ENCODE measurements around the gene TAT. TPM values are rescaled to one million over a fixed set of nuclear protein-coding genes. Genes with fewer than 3 reads are reported as not detected.

TAT gene
- total and polyA plus RNA-seq, 10 of the 15 experiments (the other 5 are each of a cell fraction or from before 2014, with no cell fraction given): 0.01 to 0.44 (median 0.09) TPM; not detected in 4

DNA sequence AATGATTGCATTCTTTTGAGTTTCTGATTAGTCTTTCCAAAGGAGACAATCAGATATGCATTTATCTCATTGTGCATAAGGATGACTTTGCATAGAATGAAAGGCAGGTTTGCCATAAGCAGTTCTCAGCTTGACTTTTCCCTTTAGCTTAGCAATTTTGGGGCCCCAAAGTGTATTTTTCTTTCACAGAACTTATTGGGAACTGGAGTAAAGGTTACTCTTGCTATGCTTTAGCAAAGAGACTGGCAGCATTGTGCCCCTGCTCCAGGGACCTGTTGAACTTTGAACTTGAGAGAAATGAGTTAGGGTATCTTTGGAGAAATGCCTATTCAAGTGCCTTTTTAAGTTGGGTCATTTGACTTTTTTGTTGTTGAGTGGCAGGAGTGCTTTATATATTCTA, 17.0 kb downstream of the TAT start:
- ChIA-PET RAD21 (ENCODE audit: unreplicated experiment) (interaction anchor here (0.5 kb wide), 1 partner anchor 49 kb away, joined by 5 read pairs; no protein-coding TSS in a partner anchor), SMC1A (ENCODE audit: uncharacterized antibody, unreplicated experiment) (no interaction called here), POLR2A (no interaction called here), CTCF (no interaction called here)
- H3K9me3 ChIP-seq (replicated peaks; ENCODE audit: control insufficient read depth, insufficient read depth, low read length): peaks cover 2% of the 10 kb centered on the region; the same call in 2 of the 3 replicates
- in situ Hi-C loops (cut with MboI) (no loop called here), intact Hi-C loops (cut with micrococcal nuclease; ENCODE audit: unreplicated experiment) (loop anchor here (10.0 kb wide), 1 partner anchor 325 kb away; the partner anchor contains the start of gene ZNF821)
- H3K9ac ChIP-seq (ENCODE audit: control insufficient read depth, insufficient read depth, low read length): no peak overlapping the region
- no peaks in the 10 kb centered on the region for H3K4me1 ChIP-seq (ENCODE audit: control insufficient read depth, insufficient read depth, low read length)
- H2AFZ ChIP-seq (ENCODE audit: control insufficient read depth, low read depth, low read length): no peak overlapping the region
- ATAC-seq: no peak
- DNase-seq (ENCODE audit: low read depth, low spot score): no peak
- no peak overlapping the region for H3K27ac ChIP-seq (ENCODE audit: control insufficient read depth, insufficient read depth)
- H3K27me3 ChIP-seq (replicated peaks in 1 of 2; ENCODE audit: control insufficient read depth in 2 of 2, insufficient read depth in 2 of 2, low read length in 1 of 2): no peaks in the 10 kb centered on the region
- TF ChIP-seq, protein P1, sequence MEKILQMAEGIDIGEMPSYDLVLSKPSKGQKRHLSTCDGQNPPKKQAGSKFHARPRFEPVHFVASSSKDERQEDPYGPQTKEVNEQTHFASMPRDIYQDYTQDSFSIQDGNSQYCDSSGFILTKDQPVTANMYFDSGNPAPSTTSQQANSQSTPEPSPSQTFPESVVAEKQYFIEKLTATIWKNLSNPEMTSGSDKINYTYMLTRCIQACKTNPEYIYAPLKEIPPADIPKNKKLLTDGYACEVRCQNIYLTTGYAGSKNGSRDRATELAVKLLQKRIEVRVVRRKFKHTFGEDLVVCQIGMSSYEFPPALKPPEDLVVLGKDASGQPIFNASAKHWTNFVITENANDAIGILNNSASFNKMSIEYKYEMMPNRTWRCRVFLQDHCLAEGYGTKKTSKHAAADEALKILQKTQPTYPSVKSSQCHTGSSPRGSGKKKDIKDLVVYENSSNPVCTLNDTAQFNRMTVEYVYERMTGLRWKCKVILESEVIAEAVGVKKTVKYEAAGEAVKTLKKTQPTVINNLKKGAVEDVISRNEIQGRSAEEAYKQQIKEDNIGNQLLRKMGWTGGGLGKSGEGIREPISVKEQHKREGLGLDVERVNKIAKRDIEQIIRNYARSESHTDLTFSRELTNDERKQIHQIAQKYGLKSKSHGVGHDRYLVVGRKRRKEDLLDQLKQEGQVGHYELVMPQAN (conservative IDR thresholded peaks at IDR 0.05): no peak
- TF ChIP-seq ZBED1 (IDR thresholded peaks at IDR 0.05; ENCODE audit: borderline replicate concordance) (no peak), SP1 (IDR thresholded peaks at IDR 0.05; ENCODE audit: low read depth, low read length) (no peak), ZNF384 (IDR thresholded peaks at IDR 0.05; ENCODE audit: borderline replicate concordance, low read depth, low read length) (no peak), STAT1 (conservative IDR thresholded peaks at IDR 0.05) (no peak), GABPA (IDR thresholded peaks at IDR 0.05; ENCODE audit: low read depth) (no peak), POLR2A (IDR thresholded peaks at IDR 0.05; ENCODE audit: low read depth, low read length) (no peak), TCF3 (IDR thresholded peaks at IDR 0.05; ENCODE audit: borderline replicate concordance, insufficient read depth, low read depth, low read length) (no peak), TBL1XR1 (IDR thresholded peaks at IDR 0.05; ENCODE audit: low read depth, low read length) (no peak), SUZ12 (IDR thresholded peaks at IDR 0.05; ENCODE audit: unreplicated experiment) (no peak), IRF4 (IDR thresholded peaks at IDR 0.05; ENCODE audit: low read depth, low read length) (no peak), CHD2 (IDR thresholded peaks at IDR 0.05; ENCODE audit: borderline replicate concordance, low read depth, low read length) (no peak), NFIC (IDR thresholded peaks at IDR 0.05; ENCODE audit: low read depth, low read length) (no peak)
- TF ChIP-seq, protein P2, sequence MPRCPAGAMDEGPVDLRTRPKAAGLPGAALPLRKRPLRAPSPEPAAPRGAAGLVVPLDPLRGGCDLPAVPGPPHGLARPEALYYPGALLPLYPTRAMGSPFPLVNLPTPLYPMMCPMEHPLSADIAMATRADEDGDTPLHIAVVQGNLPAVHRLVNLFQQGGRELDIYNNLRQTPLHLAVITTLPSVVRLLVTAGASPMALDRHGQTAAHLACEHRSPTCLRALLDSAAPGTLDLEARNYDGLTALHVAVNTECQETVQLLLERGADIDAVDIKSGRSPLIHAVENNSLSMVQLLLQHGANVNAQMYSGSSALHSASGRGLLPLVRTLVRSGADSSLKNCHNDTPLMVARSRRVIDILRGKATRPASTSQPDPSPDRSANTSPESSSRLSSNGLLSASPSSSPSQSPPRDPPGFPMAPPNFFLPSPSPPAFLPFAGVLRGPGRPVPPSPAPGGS (IDR thresholded peaks at IDR 0.05; ENCODE audit: borderline replicate concordance, insufficient read depth, low read depth, low read length, poor library complexity, severe bottlenecking): no peak
- no peak for FAIRE-seq
- H3K36me3 ChIP-seq (ENCODE audit: control insufficient read depth in 2 of 2, insufficient read depth in 2 of 2, low read length in 1 of 2): no peaks in the 10 kb centered on the region
- no peak overlapping the region for H3K4me3 ChIP-seq
- no TSS peak for BruUV-seq (replicated peaks)
- H3K79me2 ChIP-seq (ENCODE audit: control insufficient read depth, insufficient read depth, low read length): no peaks in the 10 kb centered on the region
- no peaks in the 10 kb centered on the region for H4K20me1 ChIP-seq (ENCODE audit: control insufficient read depth, insufficient read depth)
- no peak overlapping the region for H3K4me2 ChIP-seq (ENCODE audit: control insufficient read depth, insufficient read depth)
